DMS53 (cell line): ENCODE data around the gene UBA6.
"Not testable (repeated sequence)": the region's sequence is repeated elsewhere in the genome, so short reads cannot be mapped to it uniquely, and the experiment has no call there.

Experiments used
- DNase-seq: peaks from one replicate; lab custom pipeline; 2025; lab: John Stamatoyannopoulos, UW

The UBA6 gene

DNA sequence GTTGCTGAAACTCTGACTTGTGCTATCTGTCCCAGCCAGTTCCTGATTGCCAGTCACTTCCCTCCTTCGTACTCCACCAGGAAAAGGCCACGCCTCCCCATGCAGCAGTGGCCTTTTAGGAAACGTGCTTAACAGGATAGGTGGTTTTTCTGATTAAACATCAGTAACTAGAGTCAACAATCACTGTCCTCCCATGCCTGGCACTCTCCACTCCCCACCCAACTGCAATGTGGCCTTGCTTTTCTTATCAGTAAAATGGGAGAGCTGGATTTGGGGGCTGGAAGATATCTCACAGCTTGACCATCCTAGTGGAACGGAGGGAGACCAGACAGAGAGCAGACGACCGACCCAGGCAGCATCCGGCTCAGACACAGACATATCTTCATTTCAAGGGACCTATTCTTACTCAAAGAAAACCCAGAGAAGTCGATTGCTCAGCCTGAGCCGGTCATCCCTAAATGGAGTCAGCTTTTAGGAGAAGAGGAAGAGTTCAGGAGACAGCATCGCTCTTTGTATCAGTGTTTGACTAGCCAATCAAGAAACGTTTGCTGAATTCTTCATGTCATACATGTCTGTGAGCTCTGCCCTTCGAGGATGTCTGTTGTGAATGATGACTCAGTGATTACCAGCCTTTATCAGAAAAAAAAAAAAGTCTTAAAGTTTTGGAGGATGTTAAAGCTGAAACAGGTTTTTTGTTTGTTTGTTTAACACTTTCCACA lies 12.7 kb upstream of the UBA6 start:
- peak; percentile 36 for DNase-seq

DNA sequence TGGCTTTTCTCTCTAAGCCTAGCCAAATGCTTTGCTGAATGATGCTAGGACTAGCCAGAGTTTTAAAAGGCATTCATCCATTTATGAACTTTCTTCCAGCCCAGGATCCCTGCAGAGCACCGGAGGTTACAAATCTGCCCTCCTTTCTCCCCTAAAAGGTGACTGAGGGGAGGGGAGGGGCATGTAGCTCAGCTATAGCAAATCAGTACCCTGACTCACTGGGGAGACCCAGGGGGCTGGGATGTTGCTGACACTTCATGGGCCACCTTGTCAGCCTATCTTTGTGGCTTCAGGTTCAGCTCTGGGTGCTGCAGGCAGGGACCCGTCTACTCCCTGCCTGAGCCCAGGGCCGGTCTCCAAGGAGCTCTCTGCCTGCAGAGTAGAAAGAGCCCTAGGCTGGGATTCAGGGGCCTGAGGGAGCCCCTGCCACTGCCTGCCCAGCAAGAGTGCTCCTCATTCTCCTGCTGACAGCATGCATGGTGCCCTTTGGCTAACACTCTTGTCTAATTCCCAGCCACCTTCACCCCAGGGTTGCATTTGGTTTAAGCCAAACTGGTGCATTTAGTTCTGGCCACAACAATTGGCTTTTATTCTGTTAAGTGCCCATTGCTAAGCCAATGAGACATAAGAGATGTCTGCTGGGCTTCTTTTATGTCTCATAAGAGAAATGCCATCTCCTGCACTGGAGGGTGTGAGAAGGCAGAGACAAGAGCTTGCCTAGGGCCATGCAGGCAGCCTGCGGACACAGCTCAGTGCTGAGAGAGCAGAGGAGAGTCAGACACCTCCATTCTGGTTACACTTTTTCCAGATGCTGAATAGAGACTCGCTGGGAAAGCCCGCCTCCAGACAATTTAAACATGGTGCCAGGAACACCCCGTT lies 11.9 kb upstream of the UBA6 start:
- DNase-seq, result no peak

DNA sequence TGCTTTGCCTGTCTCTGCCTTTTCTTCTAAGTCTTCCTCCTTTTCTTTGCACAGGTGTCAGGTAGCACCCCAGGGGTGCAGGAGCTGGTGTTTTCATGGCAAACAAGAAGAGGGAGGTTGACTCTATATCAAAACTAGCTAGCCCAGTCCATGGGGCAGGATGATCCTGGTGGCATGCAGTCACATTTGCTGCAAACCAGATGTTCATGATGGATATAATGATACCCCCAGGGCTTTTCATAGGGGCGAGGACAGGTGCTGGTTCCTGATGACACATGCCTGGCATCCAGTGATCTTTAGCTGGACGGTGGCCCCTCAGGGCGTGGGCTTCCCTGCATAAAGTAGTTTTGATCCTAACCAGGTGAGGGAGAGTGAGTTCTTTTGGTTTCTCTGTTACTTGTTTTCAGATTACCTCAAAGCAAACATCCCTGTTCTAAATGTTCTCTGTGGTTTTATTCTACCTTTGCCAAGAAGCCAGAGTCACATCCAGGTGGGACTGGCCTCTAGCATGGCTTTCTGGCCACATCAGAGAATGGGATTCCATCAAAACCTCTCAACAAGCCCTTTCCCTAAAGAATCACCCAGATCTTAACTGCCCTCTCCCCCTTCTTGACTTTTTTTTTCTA lies 11.2 kb upstream of the UBA6 start:
- no peak for DNase-seq

DNA sequence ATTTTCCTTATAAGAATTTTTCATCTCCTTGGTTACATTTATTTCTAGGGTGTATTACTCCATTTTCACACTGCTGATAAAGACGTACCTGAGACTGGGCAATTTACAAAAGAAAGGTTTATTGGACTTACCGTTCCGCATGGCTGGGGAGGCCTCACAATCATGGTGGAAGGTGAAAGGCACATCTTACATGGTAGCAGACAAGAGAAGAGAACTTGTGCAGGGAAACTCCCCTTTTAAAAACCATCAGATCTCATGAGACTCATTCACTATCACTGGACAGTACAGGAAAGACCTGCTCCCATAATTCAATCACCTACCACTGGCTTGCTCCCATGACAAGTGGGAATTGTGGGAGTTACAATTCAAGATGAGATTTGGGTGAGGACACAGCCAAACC lies 5.7 kb upstream of the UBA6 start:
- not testable (repeated sequence) for DNase-seq

DNA sequence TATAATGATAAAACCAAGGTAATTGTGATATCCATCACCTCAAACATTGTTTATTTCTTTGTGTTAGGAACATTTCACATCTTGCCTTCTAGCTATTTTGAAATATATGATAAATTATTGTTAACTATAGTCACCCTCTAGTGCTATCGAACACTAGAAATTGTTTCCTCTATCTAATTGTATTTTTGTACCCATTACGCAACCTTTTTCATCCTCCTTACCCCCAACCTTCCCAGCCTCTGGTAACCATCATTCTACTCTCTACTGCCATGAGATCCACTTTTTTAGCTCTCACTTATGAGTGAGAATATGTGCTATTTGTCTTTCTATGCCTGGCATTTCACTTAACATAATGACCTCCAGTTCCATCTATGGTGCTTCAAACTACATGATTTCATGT lies 3.9 kb upstream of the UBA6 start:
- DNase-seq, result no peak

DNA sequence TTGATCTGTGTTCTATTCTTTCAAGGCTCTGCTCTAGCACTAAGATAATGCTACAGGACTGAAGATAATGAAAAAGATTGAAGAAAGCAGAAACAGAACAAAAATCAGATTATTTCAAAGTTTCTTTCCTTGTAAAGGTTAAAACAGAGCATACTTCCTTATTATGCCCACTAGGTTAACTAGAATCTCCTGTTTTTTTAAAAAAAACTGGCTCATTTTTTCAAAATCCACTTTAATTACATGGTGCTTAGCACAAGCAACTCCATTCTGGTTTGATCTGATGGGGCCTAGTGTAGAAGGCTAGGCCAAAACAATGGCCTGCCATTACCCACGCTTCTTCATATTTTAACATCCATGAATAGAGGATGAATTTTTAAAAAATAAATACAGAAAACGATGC lies 1.2 kb upstream of the UBA6 start:
- DNase-seq, result peak; percentile 19

DNA sequence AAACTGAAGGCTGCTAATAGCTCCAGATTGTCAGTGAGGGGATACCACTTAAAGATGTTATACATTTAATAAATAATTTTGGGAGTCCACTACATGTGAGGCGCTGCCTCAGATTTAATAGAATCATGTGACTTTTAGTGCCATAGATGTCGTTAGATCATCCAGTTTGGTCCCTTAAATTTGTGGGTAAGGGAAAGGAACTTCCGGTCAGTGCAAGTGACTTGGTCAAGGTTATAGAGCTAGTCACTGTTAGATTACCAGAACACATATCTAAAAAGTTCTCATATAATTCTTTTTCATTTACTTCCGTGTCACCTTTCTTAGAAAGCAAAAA lies 529 bp upstream of the UBA6 start:
- peak; percentile 63 for DNase-seq

DNA sequence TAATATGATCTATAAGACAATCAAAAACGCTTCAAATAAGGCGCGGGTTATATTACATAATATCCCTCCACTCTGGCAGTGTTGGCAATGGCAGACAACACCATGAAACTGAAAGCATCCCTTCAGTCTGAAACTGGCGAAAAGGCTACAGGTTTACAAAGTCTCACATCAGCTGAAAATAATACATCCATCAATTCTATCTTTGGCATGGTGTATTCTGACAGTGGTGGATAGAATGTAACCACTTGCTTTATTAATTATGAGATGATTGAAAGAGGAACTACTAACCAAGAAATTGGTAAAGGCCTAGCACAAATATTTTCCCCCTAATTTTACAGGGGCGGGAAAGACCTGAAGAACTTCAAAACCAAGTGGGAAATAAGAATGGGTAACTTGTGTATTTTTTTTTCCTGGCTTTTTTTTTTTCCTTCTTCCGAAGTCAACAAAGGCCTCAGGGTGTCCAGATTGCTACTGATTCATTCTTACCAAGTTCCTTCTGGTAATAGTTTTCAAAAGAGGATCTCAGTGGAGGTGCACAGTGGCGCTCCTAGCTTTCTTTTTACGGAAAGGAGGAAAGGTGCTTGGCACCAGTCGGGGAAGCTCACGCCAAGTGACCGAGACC lies 728 bp downstream of the UBA6 start:
- peak; percentile 31 for DNase-seq

DNA sequence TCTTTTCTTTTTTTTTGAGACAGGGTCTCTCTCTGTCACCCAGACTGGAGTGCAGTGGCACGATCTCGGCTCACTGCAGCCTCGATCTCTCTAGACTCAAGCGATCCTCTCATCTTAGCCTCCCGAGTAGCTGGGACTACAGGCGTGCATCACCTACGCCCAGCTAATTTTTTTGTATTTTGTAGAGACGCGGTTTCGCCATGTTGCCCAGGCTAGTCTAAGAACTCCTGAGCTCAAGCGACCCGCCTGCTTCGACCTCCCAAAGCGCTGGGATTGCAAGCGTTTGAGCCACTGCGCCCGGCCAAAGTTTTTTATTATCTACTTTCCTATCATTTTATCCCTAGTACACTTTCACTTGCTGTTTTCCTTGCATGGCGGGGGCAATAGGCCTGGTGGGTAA lies 1.4 kb downstream of the UBA6 start:
- no peak for DNase-seq

DNA sequence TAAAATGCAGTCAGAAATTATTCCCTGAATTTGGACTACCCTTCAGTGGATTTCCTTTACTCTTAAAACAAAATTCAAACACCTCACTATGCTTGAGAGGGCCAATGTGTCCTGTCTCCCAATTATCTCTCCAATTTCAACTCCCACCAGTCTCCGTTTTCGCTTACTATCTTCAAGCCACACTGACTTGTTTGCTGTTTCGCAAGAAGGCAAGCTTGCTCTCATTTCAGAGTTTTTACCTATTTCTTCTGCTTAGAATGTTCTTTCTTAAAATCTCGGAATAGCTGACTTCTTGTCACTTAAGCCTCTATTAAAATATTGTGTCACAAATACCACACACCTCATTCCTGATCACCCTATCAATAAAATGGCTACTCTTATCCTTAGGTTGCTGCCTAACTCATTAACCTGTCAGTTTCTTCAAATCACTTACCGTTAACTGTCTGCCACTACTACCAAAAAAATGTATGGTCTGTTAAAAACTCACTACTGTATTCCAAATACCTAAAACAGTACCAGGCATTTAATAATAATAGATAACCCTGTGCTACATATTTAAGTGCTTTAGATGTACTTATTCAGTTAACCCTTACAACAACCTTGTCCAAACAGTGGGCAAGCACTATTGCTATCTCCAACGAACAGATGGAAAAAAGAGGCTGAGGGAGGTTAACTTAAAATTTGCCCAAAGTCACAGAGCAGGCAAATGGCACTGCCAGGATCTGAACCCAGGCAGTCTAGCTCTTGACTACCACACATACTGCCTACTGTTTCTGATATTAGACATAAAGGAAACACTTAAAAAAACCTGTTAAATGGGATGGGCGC lies 2.9 kb downstream of the UBA6 start:
- no peak for DNase-seq

DNA sequence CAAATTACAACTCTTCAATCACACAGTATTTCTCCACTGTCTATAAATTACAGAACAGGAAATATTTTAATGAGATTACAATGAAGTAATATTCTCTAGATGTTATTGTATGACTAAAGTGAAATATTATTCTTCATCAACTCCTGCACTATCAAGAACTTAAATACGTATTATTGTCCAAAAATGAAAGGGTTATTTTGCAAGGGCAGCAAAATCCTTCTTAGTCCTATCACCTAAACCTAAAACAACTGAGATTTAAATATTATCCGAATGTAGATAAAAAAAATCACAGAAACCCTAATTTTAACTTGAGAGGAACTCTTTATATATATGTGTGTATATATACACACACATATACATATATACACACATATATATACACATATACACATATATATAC lies 4.9 kb downstream of the UBA6 start:
- no peak for DNase-seq

DNA sequence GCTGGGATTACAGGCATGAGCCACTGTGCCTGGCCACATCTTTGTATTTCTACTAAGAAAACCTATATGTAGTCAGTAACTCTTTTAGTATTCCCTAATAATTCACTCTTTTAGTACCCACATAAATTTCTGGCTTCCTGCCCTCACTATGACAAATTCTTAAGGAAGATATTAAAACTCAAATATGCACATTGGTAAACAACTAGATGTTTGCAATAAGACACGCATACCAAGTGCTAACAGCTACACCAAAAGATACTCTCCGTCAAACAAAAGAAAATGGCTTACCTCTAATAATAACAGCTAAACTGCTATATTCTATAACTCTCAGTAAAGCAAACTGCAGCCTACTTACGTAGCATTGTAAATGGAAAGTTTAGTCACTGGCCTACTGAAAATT lies 6.3 kb downstream of the UBA6 start:
- no peak for DNase-seq

DNA sequence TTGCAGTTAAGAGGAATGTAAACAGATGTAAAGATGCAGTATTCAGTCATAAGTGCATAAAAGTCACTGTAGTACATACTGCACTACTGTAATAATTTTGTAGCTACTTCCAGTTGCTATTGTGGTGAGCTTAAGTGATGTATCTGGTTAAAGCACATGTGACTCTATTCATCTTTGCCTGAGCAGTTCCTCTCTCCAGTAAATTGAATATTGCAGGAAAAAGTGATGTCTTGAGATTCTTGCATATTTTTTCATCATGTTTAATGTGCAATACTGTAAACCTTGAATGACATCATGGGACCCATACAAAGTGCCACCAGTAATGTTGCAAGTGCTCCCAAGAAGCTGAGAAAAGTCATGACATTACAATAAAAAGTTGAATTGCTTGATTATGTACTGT lies 9.6 kb downstream of the UBA6 start:
- DNase-seq, result no peak

DNA sequence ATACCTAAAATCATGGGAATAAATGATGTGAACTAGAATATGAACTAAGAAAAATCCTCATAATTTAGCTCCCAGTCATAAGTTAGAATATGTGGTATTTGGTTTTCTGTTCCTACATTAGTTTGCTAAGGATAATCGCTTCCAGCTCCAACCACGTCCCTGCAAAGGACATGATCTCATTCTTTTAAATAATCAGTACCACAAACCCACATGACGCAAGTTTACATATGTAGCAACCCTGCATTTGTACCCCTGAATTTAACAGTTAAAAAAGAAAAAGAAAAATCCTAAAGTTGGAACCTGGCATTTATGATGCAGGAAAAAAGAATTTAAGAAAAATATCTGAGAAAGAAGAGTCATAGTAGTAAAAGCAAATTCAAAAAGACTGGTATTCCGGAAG lies 13.3 kb downstream of the UBA6 start:
- no peak for DNase-seq

DNA sequence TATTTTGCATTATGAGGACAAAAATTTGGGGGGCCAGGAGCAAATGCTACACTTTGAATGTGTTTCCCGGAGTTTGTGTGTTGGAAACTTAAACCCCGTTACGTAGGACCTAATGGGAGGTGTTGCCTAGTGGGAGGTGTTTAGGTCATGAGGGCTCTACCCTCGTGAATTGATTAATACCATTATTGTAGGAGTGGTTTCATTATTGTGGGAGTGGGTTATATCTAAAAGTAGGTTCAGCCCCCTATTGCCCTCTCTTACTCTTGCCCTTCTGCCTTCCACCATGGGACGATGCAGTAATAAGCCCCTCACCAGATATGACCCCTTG lies 15.5 kb downstream of the UBA6 start:
- DNase-seq, result no peak

DNA sequence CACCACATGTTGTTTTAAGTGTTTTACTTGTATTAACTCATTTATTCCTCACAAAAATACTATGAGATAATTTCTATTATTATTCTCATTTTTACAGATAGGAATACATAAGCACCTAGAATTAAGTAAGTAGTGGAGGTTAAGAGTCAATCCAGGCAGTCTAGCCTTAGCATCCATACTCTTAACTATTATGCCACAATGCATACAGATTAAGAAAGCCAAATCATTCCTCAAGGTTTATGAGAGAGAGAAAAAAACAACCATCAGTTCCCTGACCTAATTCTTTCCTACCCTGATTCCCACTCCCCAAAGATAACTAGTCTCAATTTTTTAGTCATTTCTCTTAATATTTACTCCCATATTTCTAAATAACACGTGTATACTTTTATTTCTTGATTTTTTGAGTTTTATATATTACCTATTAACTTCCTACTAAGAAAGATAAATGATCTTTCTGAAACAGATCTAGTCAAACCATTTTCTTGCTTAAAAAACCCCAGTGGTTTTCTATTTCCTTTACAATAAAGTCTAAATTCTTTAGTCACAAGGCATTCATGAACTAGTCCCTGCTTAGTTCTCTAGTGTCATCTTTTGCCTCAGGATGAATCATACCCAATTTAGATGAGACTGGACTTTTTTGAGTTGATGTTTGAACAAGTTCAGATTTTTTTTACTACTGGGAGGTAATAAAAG lies 16.0 kb downstream of the UBA6 start:
- DNase-seq, result no peak

DNA sequence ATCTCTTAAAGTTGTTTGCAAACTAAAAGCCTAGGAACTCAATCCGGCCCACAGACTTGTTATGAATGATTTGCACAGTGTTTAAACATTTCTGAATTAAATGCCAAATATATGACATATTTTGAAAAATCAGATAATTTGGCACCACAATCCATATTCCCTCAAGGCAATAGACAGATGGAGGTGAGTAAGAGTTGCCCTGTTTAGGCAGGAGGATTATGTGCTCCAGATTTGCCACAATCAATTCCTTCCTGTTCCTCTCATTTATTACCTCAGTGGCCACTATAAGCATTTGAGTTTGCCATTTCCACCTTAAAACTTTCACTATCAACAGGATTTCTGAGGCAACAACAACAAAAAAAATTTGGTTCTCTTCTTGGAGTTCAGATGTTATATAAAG lies 18.7 kb downstream of the UBA6 start:
- DNase-seq, result no peak

DNA sequence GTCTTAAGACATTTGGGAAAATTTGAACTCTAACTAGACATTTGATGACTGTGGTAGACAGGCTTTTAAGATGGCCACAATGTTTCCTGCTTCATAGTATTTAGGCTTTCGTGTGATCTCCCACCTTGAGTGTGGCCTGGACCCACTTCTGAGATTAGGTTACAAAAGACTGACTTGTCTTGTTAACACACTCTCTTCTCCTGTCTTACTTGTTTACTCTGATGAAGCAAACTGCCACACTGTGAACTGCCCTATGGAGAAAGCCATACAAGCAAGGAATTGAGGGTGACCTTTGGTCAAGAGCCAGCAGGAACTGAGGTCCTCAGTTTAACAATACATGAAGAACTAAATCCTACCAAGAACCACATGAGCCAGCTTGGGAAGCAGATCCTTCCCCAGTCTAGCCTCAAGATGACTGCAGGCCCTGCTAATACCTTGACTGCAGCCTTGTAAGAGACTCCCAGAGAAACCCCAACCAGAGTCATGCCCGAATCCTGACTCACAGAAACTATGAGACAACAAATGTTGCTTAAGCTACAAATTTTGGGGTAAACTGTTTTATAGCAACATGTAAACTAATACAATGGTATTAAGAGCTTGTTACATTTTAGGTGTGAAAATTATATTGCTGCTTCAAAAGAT lies 20.3 kb downstream of the UBA6 start:
- peak; percentile 2 for DNase-seq

DNA sequence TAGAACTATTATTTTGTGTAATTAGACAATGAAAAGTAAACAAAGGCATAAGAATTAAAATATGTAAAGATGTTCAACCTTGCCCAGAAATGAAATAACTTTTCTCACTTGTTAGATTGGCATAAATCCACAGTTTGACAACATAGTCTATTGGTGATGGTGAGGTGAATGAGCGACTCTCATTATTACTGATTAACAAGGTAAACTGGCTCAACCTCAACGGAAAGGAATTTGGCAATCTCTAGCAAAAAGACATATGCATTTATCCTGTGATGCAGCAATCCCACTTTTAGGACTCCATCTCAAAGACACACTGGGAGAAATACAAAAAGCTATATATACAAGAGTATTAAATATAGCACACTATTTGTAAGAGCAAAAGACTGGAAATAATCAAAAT lies 22.3 kb downstream of the UBA6 start:
- no peak for DNase-seq

DNA sequence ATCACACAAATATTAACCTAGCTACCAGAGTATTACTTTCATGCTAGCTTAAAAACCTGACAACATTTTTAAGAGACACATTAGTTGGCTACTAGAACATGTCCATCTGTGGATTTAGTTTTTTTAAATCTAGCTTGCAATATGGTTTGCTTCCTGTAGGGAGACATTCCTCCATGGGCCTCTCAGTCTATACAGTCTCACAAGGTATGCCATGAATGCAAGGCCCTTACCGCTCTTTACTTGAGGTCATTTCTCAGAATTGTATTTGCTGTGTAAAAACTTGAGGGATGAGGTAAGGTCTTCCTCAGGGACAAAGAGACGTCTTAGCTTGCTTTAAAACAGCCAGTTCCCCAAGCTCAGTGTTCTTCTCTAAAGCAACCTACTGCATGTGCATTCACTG lies 26.9 kb downstream of the UBA6 start:
- peak; percentile 1 for DNase-seq

DNA sequence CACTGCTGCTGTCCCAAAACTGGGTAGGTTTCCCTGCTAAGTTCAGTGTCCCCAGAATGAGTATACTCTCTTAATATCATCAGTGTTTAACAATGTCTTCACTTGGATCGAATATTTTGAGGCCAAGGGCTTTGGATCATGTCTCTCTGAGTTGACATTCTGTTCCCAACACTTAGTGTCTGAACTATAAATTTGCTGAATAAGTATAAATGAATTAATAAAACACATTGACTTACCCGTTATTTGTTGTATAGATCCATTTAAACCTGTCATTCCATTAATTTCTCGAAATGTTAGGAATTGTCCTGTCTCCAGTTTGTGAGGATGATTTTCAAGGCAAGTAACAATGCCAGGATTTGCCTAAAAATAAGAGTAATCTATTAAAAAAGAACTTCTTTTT lies 32.6 kb downstream of the UBA6 start:
- no peak for DNase-seq
